GM08714 (cell line): ENCODE measurements around the gene SPEM2.

Experiments
- H3K4me3 ChIP-seq: fragments of 200-500 bp; sonication (Bioruptor generic); 2 replicates; pipeline ENCODE4 v1.5.1; 2014; ENCODE audit warnings: mild to moderate bottlenecking, low read length, inconsistent platforms
- ZNF274 ChIP-seq: IDR thresholded peaks from 2 replicates; pipeline ENCODE4 v1.6.1; 2012; ENCODE audit warnings: mild to moderate bottlenecking, low read depth, low read length

Gene SPEM2

DNA sequence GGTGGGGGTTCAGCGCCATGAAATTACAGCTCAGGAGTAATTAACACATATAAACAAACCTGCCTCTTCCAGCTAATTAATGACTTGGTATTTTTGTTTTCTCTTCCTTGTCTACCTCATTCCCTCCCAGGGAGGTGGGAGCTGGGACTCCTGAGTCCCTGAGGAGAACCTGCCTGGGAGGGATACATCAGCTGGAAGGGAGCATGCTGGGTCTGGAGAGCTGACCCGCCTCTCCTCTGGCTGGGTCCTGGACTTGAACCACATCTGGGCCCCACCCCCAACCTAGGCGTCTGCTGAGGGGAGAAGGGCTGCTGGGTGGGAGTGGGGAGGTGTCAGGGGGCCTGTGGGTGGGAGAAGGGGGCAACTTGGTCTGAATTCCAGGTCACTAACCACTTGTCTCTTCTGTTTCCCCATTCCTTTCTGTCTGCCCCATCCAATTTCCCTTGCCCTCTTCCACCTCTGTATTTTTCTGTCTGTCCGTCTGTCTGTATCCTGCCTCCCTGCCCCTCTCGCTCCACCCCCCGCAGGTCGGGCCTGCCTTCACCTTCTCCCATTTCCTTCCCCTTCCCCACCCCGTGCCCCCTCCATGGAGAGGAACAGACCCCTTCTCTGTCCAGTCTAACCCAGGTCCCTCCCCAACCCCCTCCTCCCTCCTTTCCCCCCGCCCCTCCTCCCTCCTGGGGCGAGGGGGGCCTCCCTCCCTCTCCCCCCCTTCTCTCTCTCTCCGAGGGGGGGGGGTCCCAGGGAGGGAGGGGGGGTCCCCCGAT lies 17.7 kb upstream of the SPEM2 start, which contains the start of gene NLGN2:
TSS of gene NLGN2 (plus strand) at position 361 of the 767 bp plus-strand sequence. CDS start 411 bp downstream, outside the sequence.
- no peak within 1 kb of the TSS for H3K4me3 ChIP-seq
- no peak for TF ChIP-seq ZNF274

DNA sequence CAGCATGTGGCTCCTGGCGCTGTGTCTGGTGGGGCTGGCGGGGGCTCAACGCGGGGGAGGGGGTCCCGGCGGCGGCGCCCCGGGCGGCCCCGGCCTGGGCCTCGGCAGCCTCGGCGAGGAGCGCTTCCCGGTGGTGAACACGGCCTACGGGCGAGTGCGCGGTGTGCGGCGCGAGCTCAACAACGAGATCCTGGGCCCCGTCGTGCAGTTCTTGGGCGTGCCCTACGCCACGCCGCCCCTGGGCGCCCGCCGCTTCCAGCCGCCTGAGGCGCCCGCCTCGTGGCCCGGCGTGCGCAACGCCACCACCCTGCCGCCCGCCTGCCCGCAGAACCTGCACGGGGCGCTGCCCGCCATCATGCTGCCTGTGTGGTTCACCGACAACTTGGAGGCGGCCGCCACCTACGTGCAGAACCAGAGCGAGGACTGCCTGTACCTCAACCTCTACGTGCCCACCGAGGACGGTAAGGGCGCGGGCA lies 17.1 kb upstream of the SPEM2 start:
- no peak overlapping the region for H3K4me3 ChIP-seq
- TF ChIP-seq ZNF274, result no peak

DNA sequence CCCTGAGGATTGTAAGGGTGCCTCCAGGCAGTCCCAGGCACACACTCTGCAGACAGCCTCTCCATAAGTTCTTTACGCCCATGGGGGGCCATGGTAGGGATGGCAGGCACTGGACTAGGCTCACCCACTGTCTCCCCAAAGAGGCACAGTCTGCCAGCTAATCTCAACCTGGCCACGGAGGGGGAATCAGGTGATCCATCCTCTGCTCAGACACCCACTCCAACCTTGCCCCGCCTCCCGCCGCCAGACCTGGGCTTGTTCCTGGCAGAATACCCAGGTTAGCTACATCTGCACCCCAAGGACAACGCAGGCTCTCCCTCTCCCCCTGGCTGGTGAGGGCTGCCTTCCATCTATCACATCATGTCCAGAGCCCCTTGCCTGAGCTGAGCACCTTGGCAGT lies 16.6 kb upstream of the SPEM2 start:
- H3K4me3 ChIP-seq, result no peak overlapping the region

DNA sequence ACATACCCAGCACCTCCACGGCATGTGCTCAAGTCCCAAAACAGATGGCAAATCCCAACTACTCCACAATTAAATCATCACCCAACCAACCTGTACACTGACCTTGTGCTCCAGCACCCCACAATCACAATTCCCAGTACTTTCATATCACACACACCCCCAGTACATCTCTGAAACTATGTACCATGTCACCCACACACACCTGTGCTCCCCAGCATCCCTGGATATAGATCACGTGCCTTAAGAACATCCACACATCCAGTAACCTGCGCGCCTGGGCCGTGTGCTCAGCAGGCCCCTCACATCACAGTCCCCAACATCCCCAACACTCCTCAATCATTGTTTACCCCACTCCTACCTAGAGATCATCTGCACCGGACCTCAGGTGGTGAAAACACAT lies 15.7 kb upstream of the SPEM2 start:
- no peak for TF ChIP-seq ZNF274
- no peak overlapping the region for H3K4me3 ChIP-seq

More for the DNA sequence above, 16.6 kb upstream of the SPEM2 start:
- no peak for TF ChIP-seq ZNF274

DNA sequence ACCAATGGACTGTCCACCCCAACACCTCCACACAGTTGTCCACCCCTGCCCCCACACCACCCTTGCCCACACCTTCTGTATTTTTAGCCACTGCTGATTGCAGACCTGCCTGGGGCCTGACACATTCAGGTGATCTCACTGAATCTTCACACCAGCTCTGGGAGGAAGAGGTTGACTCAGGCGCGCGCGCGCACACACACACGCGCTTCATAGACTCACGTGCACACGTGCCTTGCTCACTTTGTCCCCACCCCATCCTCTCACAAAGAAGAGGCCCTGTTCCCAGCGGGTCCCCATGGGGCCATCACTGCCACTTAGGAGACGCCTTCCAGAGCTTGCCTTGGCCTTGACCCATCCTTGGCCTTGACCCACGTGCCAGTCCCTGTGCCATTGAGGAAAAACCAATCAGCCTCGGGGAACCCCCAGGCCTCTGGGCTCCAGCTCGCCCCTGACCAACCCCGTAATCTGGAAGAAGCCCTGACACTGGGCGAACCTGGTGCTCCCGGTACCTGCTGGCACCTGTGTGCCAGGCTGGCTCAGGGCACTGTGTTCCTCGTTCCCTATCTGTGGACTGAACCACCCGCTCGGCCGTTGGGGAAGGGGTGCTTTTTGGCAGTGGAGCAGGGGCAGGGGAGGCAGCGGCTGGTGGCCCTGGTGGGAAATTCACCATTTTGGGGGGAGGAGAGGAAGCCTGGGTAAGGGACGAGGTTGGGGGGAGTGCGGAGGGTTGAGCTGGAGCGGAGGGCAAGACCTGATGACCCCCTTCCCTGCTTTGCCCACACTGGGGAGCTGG lies 14.6 kb upstream of the SPEM2 start:
- TF ChIP-seq ZNF274, result no peak
- no peak overlapping the region for H3K4me3 ChIP-seq

DNA sequence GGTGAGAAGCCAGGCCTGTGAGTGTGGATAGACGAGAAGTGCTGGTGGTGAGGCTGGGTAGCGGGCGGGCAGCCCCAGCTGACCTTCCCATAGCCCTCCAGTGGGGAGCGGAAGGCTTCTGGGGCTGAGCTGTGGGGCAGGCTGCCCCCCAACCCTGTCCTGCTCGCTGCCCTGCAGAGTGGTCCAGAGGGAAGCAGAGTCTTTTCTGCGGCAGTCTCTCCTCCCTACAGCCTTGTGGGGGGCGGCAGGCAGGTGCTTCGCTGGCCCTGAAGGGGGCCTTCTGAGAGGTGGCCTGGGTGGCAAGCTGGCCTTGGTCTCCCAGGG lies 14.0 kb upstream of the SPEM2 start:
- TF ChIP-seq ZNF274, result no peak
- H3K4me3 ChIP-seq, result no peak overlapping the region

DNA sequence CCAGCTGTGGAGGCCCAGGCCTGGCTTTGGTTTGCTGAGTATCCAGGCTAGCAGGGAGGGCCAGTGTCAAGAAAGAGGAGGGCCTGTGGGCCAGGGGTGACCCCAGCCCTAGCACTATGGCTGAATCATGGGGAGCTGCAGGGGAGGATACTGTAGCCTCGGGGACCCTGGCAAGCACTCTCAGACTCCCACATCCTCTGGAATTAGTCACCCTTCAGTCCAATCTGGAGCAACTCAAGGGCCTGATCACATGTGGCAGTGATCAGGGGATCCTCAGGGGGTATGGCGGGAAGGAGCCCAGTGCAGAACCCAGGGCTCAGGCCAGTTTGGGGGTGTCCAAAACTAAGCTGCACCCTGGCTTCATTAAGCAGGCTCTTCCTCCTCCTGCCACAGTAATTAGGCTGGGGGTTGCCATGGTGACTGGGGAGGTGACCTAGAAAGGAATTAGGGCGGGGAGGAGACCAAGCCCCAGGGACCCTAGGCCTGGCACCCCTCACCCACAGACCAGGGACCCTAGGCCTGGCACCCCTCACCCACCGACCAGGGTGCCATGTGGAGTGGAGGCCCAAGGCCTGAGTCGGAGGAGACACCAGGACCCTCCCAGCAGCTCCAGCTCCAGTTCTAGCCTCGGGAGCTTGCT lies 11.9 kb upstream of the SPEM2 start:
- no peak for TF ChIP-seq ZNF274
- H3K4me3 ChIP-seq, result no peak overlapping the region

DNA sequence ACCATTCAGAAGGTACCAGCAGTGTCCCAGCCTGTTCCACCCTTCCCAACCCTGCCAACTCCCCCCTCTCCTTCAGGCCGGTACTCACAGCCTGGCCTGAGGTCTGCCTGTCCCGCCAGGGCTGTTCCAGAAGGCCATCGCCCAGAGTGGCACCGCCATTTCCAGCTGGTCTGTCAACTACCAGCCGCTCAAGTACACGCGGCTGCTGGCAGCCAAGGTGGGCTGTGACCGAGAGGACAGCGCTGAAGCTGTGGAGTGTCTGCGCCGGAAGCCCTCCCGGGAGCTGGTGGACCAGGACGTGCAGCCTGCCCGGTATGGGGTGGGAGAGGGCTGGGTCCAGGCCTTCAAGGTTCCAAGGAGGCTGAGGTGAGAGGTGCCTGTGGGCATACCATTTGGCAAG lies 10.6 kb upstream of the SPEM2 start:
- no peak for TF ChIP-seq ZNF274
- no peak overlapping the region for H3K4me3 ChIP-seq

DNA sequence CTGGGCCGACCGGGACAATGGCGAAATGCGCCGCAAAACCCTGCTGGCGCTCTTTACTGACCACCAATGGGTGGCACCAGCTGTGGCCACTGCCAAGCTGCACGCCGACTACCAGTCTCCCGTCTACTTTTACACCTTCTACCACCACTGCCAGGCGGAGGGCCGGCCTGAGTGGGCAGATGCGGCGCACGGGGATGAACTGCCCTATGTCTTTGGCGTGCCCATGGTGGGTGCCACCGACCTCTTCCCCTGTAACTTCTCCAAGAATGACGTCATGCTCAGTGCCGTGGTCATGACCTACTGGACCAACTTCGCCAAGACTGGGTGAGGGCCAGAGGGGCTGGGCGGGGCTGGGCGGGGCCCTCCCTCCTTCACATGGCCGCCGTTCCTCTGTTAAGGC lies 9.6 kb upstream of the SPEM2 start:
- TF ChIP-seq ZNF274, result no peak
- H3K4me3 ChIP-seq, result no peak overlapping the region

DNA sequence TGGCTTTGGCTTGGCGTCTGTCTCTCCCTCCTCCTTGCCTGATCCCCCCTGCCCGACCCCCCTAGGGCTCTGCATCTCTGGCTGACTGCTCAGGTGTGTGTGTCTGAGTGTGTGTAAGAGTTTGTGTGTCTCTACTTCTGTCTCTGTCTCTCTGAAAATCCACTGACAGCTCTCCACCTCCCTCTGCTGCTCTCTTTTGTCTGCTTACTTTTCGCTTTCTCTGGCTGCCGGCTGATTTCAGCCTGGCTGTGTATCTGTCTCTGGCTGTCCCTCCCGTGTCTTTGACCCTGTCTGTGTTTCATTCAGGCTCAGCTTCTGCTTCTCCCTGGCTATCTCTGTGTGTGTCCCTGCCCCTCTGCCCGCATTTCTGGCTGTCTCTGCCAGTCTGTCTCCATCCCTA lies 9.1 kb upstream of the SPEM2 start:
- no peak overlapping the region for H3K4me3 ChIP-seq
- TF ChIP-seq ZNF274, result no peak

DNA sequence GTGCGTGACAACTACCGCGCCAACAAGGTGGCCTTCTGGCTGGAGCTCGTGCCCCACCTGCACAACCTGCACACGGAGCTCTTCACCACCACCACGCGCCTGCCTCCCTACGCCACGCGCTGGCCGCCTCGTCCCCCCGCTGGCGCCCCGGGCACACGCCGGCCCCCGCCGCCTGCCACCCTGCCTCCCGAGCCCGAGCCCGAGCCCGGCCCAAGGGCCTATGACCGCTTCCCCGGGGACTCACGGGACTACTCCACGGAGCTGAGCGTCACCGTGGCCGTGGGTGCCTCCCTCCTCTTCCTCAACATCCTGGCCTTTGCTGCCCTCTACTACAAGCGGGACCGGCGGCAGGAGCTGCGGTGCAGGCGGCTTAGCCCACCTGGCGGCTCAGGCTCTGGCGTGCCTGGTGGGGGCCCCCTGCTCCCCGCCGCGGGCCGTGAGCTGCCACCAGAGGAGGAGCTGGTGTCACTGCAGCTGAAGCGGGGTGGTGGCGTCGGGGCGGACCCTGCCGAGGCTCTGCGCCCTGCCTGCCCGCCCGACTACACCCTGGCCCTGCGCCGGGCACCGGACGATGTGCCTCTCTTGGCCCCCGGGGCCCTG lies 8.3 kb upstream of the SPEM2 start:
- H3K4me3 ChIP-seq, result no peak overlapping the region
- TF ChIP-seq ZNF274, result no peak

DNA sequence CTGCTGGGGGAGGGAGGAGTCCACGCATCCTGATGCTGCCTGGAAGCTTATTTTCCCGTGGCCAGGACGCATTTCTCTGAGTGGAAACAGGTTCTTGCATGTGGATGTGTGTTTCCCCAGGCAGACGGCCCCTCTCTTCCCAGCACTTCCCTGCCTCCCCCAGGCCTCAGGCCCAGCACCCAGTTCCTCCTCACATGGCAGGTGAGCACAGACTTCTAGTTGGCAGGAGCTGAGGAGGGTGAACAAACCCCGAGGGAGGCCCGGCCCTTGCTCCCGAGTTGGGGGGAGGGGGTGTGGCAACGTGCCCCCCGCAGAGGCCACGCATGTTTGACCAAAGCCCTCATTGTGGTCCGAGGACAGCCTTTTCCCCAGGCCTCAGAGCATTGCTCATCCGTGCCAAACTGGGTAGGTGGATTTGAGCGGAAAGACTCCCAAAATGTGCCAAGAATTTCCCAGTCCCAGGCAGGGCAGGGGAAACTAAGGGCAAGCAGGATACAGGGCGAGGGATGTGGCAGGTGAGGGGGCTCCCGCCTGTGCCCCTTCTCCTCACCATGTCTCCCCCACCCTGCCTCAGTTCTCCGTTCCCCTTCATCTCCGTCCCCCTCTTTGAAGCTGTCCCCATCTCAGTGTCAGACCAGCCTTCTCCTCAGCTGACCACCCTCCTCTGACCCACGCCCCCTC lies 6.8 kb upstream of the SPEM2 start:
- H3K4me3 ChIP-seq, result no peak overlapping the region
- TF ChIP-seq ZNF274, result no peak

DNA sequence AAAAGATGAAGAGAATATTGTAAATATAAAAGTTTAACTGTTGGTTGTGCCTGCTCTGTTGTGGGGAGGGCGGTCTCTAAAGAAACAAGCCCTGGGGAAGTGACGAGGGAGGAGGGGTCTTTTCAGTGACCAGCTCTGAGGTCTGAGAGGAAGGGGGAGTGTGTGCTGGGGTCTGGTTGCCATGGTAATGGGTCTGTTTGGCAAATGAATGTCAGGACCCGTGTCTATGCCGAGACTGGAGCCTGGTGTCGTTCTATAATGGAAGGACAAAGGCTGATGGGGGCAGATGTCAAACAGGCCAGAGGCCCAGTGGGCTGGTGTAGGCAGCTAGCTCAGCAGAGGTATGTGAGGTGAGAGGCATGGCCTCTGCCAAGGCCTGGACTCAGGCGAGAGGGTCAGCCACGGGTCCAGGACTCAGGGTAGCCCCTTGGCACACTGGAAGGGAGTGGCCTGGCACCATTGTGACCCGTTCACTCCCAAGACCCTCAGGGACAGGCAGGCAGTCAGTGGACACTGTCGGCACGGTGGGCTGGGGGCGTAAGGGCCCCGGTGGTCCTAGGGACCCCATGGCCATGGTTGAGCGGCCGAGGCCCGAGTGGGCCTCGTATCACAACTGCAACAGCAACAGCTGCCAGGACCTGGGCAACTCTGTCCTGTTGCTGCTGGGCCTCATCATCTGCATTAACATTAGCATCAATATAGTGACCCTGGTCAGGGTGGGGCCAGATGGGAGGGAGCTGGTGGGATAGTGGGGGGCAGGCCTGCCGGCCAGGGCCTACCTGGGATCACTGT lies 5.4 kb upstream of the SPEM2 start, which contains the start of gene SPEM1:
TSS of gene SPEM1 (plus strand) at position 506 of the 792 bp plus-strand sequence. CDS start at position 567, 61 bp downstream.
- H3K4me3 ChIP-seq, result no peak within 1 kb of the TSS
- no peak for TF ChIP-seq ZNF274

DNA sequence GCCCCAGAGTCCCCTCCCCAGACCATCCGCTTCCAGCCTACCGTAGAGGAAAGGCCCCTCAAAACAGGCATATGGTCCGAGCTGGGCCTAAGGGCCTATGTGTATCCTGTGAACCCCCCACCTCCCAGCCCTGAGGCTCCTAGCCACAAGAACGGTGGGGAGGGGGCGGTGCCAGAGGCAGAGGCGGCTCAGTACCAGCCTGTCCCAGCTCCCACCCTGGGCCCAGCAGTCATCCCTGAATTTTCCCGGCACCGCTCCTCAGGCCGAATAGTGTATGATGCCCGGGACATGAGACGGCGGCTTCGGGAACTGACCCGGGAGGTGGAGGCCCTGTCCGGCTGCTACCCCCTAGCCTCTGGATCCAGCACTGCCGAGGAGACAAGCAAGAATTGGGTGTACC lies 4.2 kb upstream of the SPEM2 start:
- TF ChIP-seq ZNF274, result no peak
- H3K4me3 ChIP-seq, result no peak overlapping the region
